NCI-H128 (cell line): Measurements from ENCODE around the gene FGD4.

Experiments used
- DNase-seq: peaks from one replicate; lab custom pipeline; 2025; ENCODE audit not compliant: unreplicated experiment; lab: John Stamatoyannopoulos, UW

FGD4 gene

GRCh38 chr12:32666018-32666417, 266.7 kb downstream of the FGD4 start:
- DNase-seq, result no peak

- DNase-seq, result no peak
Observed at GRCh38 chr12:32669584-32669983, 270.2 kb downstream of the FGD4 start.

DNA sequence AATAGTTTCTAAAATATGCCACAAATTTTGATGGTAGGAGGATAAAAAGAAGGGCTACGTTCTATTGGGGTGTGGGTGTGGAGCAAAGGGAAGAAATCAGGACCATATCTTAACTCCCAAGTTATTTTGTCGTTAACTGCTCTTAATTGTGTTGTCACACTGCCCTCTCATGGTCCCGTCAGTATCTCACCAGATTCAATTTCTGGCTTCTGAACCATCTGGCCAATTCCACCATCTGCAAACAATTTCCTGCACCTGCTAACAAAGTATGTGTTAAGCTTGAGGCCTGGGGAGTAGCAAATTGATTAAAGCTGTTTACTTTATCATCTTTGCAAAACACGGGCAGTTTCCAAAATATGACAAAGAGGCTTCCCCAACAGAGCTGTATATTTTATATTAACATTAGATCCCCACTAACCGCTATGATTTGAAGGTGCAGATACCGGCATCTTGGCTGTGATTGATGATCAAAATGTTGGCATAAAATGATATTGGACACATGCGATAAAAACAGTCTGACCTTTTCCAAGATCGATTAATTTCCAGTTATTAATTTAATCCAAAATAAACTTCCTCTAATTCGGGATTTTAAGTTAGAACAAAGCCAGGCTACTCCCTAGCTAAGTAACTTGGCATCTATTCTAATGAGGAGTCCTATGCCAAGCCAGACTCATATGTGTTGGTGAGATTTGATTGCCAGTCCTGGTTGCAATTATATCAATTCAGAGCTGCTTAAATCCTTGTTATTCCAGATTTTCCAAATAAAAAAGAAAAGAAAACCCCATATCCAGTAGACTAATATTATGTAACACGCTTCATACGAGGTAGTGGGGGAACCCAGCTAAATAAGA, 272.8 kb downstream of the FGD4 start:
- DNase-seq, result peak; percentile 61

- peak; percentile 96 for DNase-seq
Observed at GRCh38 chr12:32679091-32679919, 279.9 kb downstream of the FGD4 start, which contains the start of gene DNM1L. DNM1L (plus strand) TSS chr12:32679301; CDS start chr12:32679364, 63 bp downstream.

GRCh38 chr12:32679920-32680237, 280.5 kb downstream of the FGD4 start:
- no peak for DNase-seq

DNA sequence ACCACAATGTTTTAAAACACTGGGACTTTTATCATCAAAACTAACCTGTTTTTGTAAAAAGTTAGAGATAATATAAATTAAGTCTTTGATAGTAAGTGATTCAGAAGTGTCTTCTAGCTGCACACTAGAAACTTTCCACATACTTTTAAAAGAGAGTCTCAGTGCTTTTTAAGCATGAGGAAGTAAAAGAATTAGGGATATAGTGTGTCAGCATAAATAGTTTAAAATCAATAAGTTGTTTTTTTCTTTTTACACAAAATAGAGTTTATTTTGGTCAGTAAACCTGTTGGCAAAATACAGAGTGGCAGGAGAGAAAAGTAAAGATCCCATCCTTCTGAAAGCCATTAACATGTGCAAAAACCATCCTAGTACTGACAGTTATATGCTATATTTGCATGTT, 281.4 kb downstream of the FGD4 start:
- no peak for DNase-seq

DNA sequence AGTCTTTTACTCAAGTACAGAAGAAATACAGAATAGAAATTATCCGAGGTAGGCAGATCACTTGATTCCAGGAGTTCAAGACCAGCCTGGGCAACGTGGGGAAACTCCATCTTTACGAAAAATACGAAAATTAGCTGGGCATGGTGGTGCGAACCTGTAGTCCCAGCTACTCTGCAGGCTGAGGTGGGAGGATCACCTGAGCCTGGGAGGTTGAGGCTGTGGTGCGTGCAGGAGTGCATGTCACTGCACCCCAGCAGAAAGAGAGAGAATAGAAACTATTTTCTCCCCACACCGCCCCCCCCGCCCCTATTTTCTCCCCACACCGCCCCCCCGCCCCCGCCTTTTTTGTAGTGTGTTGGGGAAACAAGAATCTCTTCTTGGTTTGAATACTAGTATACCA, 281.9 kb downstream of the FGD4 start:
- no peak for DNase-seq

DNA sequence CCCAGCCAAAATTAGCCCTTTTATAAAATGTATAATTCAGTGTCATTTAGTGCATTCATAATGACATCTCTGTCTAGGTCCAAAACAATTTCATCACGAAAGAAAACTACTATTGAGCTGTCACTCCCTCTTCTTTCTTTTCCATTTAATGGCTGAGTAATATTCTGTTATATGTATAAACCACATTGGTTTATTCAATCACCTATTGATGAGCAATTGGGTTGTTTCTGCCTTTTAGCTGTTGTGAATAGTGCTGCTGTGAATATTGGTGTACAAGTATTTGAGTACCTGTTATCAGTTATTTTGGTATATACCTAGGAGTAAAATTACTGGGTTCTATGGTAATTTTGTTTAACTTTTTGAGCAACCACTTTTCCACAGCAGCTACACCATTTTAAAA, 287.0 kb downstream of the FGD4 start:
- no peak for DNase-seq

GRCh38 chr12:32688786-32689185, 289.4 kb downstream of the FGD4 start:
- DNase-seq, result no peak

GRCh38 chr12:32690927-32691326, 291.6 kb downstream of the FGD4 start:
- no peak for DNase-seq

- no peak for DNase-seq
Observed at GRCh38 chr12:32692358-32692757, 293.0 kb downstream of the FGD4 start.

DNA sequence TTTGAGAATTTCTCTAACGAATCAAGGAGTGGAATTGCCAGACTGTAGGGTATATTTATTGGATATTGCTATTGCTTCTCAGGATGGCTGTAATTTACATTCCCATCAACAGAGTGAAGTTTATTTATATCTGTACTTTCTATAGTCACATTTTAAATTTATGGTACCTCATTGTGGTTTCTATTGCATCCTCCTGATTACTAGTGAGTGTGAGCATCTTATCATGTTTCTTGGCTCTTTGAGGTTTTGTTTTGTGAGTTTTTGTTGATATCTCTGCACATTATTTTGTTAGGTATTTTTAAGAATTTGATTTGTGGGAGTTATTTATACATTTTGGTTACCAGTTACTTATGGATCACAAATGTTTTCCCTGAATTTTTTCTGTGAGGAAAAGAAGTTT, 293.7 kb downstream of the FGD4 start:
- no peak for DNase-seq
